ENCODE results near the gene FAM222B. TPM values are rescaled to one million over a fixed set of nuclear protein-coding genes. Genes with fewer than 3 reads are reported as not detected.
A peak's percentile ranks its signal among the peaks of the same experiment; 100 is the strongest.

The FAM222B gene
- polyA plus RNA-seq, 2 of the 4 experiments (the other 2 are of a cell fraction): 10.7 to 15.6 TPM

- Histone ChIP-seq H3K4me2 (peak overlapping the region; percentile 96), H3K27ac (peak overlapping the region; percentile 98 to 99), H3K4me3 (peak overlapping the region; percentile 93), H3K4me1 (peaks cover 53% of the 10 kb centered on the region), H3K9me3 (peaks cover 9% of the 10 kb centered on the region)
- ChIA-PET CTCF (interaction anchor here (0.8 to 22.6 kb wide), 11 partner anchors 9 to 210 kb away, joined by 3 to 977 read pairs (median 4); partner anchors contain the start of genes DHRS13, NEK8, RPL23A and TLCD1), POLR2A (interaction anchor here (0.6 to 12.2 kb wide), 10 partner anchors 8 to 208 kb away, joined by 3 to 369 read pairs (median 5); partner anchors contain the start of genes BLTP2, NEK8, PHF12 and RPL23A)
- FAIRE-seq: no peak
- peak in 1 of 2 experiments; percentile 7; a peak in 1 of 6 replicates for ATAC-seq
- DNase-seq (ENCODE audit: low read depth in 1 of 2, low spot score in 1 of 2): peak; percentile 58 to 81
- WGBS (ENCODE audit: missing lambda C conversion rate): 1% methylated on average over 31 of the region's 61 CpGs
- TF ChIP-seq ZC3H11A (IDR thresholded peaks at IDR 0.05): no peak
- no peak for TF ChIP-seq SMC3 (IDR thresholded peaks at IDR 0.05)
- no peak for TF ChIP-seq MYC (IDR thresholded peaks at IDR 0.05; ENCODE audit: borderline replicate concordance, low read length)
- 0 out of 2 replicates have a peak, but pooled peaks have one; percentile 29 for TF ChIP-seq E2F6 (IDR thresholded peaks at IDR 0.05; ENCODE audit: borderline replicate concordance, low read depth)
- TF ChIP-seq PHF8 (IDR thresholded peaks at IDR 0.05; ENCODE audit: borderline replicate concordance, low read depth): peak; percentile 94
- no peak for TF ChIP-seq GATA3 (IDR thresholded peaks at IDR 0.05; ENCODE audit: borderline replicate concordance)
- TF ChIP-seq HOXA7 (CRISPR knock-in tag; IDR thresholded peaks at IDR 0.05): peak; percentile 65; the same call in 1 of the 2 replicates
- no peak for TF ChIP-seq CBX8 (IDR thresholded peaks at IDR 0.05)
- 0 out of 3 replicates have a peak, but pooled peaks have one; percentile 3 for TF ChIP-seq CTCF (IDR thresholded peaks at IDR 0.05)
- no peak for TF ChIP-seq NR3C1 (IDR thresholded peaks at IDR 0.05)
- TF ChIP-seq NPAS2 (CRISPR knock-in tag; IDR thresholded peaks at IDR 0.05; ENCODE audit: borderline replicate concordance): no peak
- TF ChIP-seq HMGXB4 (CRISPR knock-in tag; IDR thresholded peaks at IDR 0.05; ENCODE audit: borderline replicate concordance): no peak
- 0 out of 2 replicates have a peak, but pooled peaks have one; percentile 28 for TF ChIP-seq PBX3 (IDR thresholded peaks at IDR 0.05)
- TF ChIP-seq EHMT2 (IDR thresholded peaks at IDR 0.05; ENCODE audit: low read depth): no peak
- no peak for TF ChIP-seq BCL3 (IDR thresholded peaks at IDR 0.05)
- 0 out of 2 replicates have a peak, but pooled peaks have one; percentile 35 for TF ChIP-seq FOSB (CRISPR knock-in tag; IDR thresholded peaks at IDR 0.05)
- no peak for TF ChIP-seq HOXB13 (CRISPR knock-in tag; IDR thresholded peaks at IDR 0.05; ENCODE audit: low read depth)
- no peak for TF ChIP-seq RCOR1 (IDR thresholded peaks at IDR 0.05; ENCODE audit: low read depth, low read length)
- TF ChIP-seq FOXS1 (CRISPR knock-in tag; IDR thresholded peaks at IDR 0.05): no peak
- TF ChIP-seq HEYL (CRISPR knock-in tag; IDR thresholded peaks at IDR 0.05): no peak
- no peak for TF ChIP-seq CHD4 (IDR thresholded peaks at IDR 0.05; ENCODE audit: borderline replicate concordance)
- TF ChIP-seq ZNF302 (CRISPR knock-in tag; IDR thresholded peaks at IDR 0.05): no peak
- no peak for TF ChIP-seq ATOH8 (CRISPR knock-in tag; IDR thresholded peaks at IDR 0.05; ENCODE audit: low read depth)
- TF ChIP-seq KDM5A (IDR thresholded peaks at IDR 0.05): no peak
- TF ChIP-seq SREBF2 (IDR thresholded peaks at IDR 0.05): no peak
- TF ChIP-seq EP300 (IDR thresholded peaks at IDR 0.05): no peak
- peak; percentile 52; the same call in 1 of the 2 replicates for TF ChIP-seq EHF (CRISPR knock-in tag; IDR thresholded peaks at IDR 0.05)
- no peak for TF ChIP-seq HDAC2 (IDR thresholded peaks at IDR 0.05)
- TF ChIP-seq JUNB (IDR thresholded peaks at IDR 0.05): no peak
Measured at GRCh38 chr17:28744104-28744971, 98.3 kb downstream of the FAM222B start.

All from A549 (cell line).